ENCODE measurements around the gene PHKG1. TPM values are rescaled to one million over a fixed set of nuclear protein-coding genes. Genes with fewer than 3 reads are reported as not detected.
"Not testable (repeated sequence)": the region's sequence is repeated elsewhere in the genome, so short reads cannot be mapped to it uniquely, and the experiment has no call there.

The PHKG1 gene
- total RNA-seq, 1 experiment from 2014 or later, result 0.22 TPM

DNA sequence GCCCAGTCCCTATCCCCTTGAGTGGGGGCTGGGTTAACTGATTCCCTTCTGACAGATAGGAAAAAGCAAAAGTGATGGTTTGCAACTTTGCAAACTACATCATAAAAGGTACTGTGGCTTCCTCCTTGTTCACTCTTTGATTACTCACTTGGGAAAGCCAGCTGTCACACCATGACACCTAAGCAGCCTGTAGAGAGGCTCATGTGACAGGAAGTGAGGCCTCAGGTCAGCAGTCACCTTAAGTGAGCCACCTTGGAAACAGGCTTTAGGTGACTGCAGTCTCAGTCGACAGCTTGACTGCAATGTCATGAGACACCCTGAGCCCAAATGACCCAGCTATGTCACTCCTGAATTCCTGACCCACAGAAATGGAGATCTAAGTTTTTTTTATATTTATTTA is 17.9 kb upstream of the PHKG1 start:
- Histone ChIP-seq H3K36me3 (ENCODE audit: insufficient read depth, low read length) (no peaks in the 10 kb centered on the region), H3K4me2 (ENCODE audit: low read depth, low read length, poor library complexity, severe bottlenecking) (no peak overlapping the region), H3K4me3 (ENCODE audit: low read length) (no peak overlapping the region), H3K9ac (ENCODE audit: low read length) (no peak overlapping the region), H3K27me3 (ENCODE audit: low read length) (no peaks in the 10 kb centered on the region), H3K9me3 (ENCODE audit: low read length) (no peaks in the 10 kb centered on the region), H2AFZ (ENCODE audit: low read length) (no peak overlapping the region), H3K79me2 (ENCODE audit: low read length) (peaks cover 7% of the 10 kb centered on the region), H3K9me2 (replicated peaks; ENCODE audit: insufficient read depth, low read length) (no peaks in the 10 kb centered on the region; the same call in 1 of the 2 replicates), H3K27ac (ENCODE audit: low read length) (no peak overlapping the region), H4K20me1 (ENCODE audit: insufficient read depth, low read depth, low read length) (no peaks in the 10 kb centered on the region), H3K4me1 (ENCODE audit: low read length) (peaks cover 5% of the 10 kb centered on the region)
- DNase-seq, result no peak

DNA sequence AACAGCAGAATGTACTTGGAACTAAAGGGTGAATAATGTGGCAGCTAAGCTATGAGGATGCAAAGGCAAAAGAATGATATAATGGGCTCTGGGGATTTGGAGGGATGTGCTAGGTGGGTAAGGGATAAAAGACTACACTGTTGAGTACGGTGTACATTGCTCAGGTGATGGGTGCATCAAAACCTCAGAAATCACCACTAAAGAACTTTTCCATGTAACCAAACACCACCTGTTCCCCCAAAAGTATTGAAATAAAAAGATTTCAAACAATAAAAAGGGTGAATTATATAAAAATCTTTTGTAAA is 15.2 kb upstream of the PHKG1 start:
- H3K4me2 ChIP-seq (ENCODE audit: low read depth, low read length, poor library complexity, severe bottlenecking), result no peak overlapping the region
- H3K27me3 ChIP-seq (ENCODE audit: low read length), result no peaks in the 10 kb centered on the region
- peaks cover 29% of the 10 kb centered on the region for H3K79me2 ChIP-seq (ENCODE audit: low read length)
- peaks cover 13% of the 10 kb centered on the region for H3K36me3 ChIP-seq (ENCODE audit: insufficient read depth, low read length)
- H3K4me1 ChIP-seq (ENCODE audit: low read length), result peaks cover 14% of the 10 kb centered on the region
- H3K4me3 ChIP-seq (ENCODE audit: low read length), result no peak overlapping the region
- no peaks in the 10 kb centered on the region for H3K9me3 ChIP-seq (ENCODE audit: low read length)
- H2AFZ ChIP-seq (ENCODE audit: low read length), result no peak overlapping the region; the same call in 1 of the 2 replicates
- peaks cover 21% of the 10 kb centered on the region; the same call in 1 of the 2 replicates for H4K20me1 ChIP-seq (ENCODE audit: insufficient read depth, low read depth, low read length)
- no peak overlapping the region for H3K9ac ChIP-seq (ENCODE audit: low read length)
- H3K9me2 ChIP-seq (replicated peaks; ENCODE audit: insufficient read depth, low read length), result no peaks in the 10 kb centered on the region; the same call in 1 of the 2 replicates
- no peak for DNase-seq
- no peak overlapping the region for H3K27ac ChIP-seq (ENCODE audit: low read length)

DNA sequence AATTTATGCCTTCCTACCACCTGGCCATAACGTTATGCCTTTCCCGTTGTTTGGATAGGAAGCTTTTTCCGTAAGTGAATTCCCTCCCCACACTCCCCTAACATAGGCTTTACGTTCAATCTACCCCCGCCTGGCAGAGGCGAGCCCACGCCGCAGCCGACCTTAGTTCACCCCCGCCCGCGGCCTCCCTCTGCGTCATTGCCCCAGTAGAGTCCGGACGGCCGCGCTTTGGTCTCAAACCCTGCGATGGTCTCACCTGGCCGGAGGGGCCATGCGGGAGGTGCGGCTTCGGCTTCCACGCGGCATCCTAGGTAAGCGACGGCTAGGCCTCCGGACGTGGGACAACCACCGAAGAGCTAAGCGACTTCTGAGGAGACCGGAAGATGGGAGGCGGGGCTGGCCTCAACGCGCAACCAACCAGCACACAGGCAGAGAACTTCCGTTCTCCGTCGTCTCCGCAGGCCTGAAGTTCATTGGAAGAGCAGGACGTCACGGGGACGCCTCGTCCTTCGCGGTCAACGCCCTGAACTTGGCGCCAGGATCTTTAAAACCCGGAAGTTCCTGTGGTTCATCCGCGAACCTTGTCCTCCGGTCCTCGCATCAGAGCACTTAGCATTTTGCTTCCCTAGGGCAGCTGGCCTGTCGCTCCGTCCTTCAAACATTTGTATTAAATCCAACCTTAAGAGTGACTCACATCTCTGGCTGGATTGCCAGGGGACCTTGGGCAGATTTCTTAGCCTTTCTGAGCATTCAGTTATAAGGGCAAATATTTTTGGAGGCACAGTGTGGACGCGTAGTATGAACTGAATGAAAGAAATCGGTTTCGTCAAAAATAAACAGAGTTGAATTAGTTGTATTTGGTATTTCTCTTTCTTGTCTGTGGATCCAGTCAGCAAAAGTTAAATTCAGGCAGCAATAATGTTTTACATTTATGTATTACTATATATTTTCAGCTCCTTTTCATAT is 13.6 kb upstream of the PHKG1 start, which contains the start of gene CHCHD2:
TSS of gene CHCHD2 (minus strand) at position 369 of the 966 bp plus-strand sequence. CDS start at position 306, 63 bp downstream.
- H3K9ac ChIP-seq (ENCODE audit: low read length), result peak within 1 kb of the TSS; percentile 85
- H3K9me2 ChIP-seq (replicated peaks; ENCODE audit: insufficient read depth, low read length), result no peaks in the 10 kb centered on the region; the same call in 1 of the 2 replicates
- H3K36me3 ChIP-seq (ENCODE audit: insufficient read depth, low read length), result peaks cover 25% of the 10 kb centered on the region
- H3K79me2 ChIP-seq (ENCODE audit: low read length), result peaks cover 29% of the 10 kb centered on the region
- peak within 1 kb of the TSS; percentile 84 for H3K4me3 ChIP-seq (ENCODE audit: low read length)
- H4K20me1 ChIP-seq (ENCODE audit: insufficient read depth, low read depth, low read length), result peaks cover 21% of the 10 kb centered on the region; the same call in 1 of the 2 replicates
- H3K27ac ChIP-seq (ENCODE audit: low read length), result peak within 1 kb of the TSS; percentile 50
- no peak within 1 kb of the TSS for H2AFZ ChIP-seq (ENCODE audit: low read length)
- H3K4me1 ChIP-seq (ENCODE audit: low read length), result peaks cover 14% of the 10 kb centered on the region
- H3K9me3 ChIP-seq (ENCODE audit: low read length), result no peaks in the 10 kb centered on the region
- DNase-seq, result peak; percentile 99
- peak within 1 kb of the TSS; percentile 75 for H3K4me2 ChIP-seq (ENCODE audit: low read depth, low read length, poor library complexity, severe bottlenecking)
- no peaks in the 10 kb centered on the region for H3K27me3 ChIP-seq (ENCODE audit: low read length)

DNA sequence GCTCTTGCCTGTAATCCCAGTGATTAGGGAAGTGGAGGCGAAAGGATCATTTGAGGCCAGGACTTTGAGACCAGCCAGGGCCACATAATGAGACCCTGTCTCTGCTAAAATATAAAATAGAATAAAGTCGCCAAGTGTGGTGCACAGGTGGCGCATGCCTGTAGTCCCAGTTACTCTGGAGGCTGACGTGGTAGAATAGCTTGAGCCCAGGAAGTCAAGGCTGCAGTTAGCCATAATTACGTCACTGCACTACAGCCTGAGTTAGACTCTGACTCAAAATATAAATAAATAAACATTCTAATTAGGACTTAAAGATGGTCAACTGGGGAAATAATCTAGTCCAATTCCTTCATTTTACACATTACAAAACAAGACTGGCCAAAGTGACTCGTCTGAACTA is 12.8 kb upstream of the PHKG1 start:
- H3K27ac ChIP-seq (ENCODE audit: low read length), result peak overlapping the region; percentile 50
- peaks cover 21% of the 10 kb centered on the region; the same call in 1 of the 2 replicates for H4K20me1 ChIP-seq (ENCODE audit: insufficient read depth, low read depth, low read length)
- H3K9ac ChIP-seq (ENCODE audit: low read length), result peak overlapping the region; percentile 85
- peak; percentile 70 for DNase-seq
- H3K9me2 ChIP-seq (replicated peaks; ENCODE audit: insufficient read depth, low read length), result no peaks in the 10 kb centered on the region; the same call in 1 of the 2 replicates
- H3K36me3 ChIP-seq (ENCODE audit: insufficient read depth, low read length), result peaks cover 30% of the 10 kb centered on the region
- H3K4me1 ChIP-seq (ENCODE audit: low read length), result peaks cover 14% of the 10 kb centered on the region
- H3K9me3 ChIP-seq (ENCODE audit: low read length), result no peaks in the 10 kb centered on the region
- H3K4me3 ChIP-seq (ENCODE audit: low read length), result peak overlapping the region; percentile 84
- no peaks in the 10 kb centered on the region for H3K27me3 ChIP-seq (ENCODE audit: low read length)
- H3K79me2 ChIP-seq (ENCODE audit: low read length), result peaks cover 29% of the 10 kb centered on the region
- H2AFZ ChIP-seq (ENCODE audit: low read length), result no peak overlapping the region
- peak overlapping the region; percentile 75 for H3K4me2 ChIP-seq (ENCODE audit: low read depth, low read length, poor library complexity, severe bottlenecking)

DNA sequence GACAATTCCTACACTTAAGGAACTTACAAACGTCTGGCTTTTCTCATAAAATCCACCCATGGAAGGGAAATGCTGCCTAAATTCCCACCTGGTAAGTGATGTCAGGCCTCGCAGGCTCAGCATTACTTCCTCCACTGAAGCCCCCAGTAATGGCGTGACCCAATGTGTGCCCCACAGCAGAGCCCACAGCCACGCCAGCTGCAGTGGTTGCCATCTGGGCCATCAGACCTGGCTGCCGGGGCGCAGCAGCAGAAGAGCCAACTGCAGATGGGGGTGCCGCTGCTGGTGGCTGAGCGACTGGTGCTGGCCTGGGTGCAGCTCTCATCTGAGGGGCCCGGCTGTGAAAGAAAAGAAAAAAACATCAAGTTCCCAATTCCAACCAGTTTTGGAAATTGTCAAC is 11.4 kb upstream of the PHKG1 start:
- H3K9me3 ChIP-seq (ENCODE audit: low read length); H2AFZ ChIP-seq (ENCODE audit: low read length); H3K4me2 ChIP-seq (ENCODE audit: low read depth, low read length, poor library complexity, severe bottlenecking); H3K27me3 ChIP-seq (ENCODE audit: low read length); H3K27ac ChIP-seq (ENCODE audit: low read length); DNase-seq; H3K4me3 ChIP-seq (ENCODE audit: low read length); H3K9ac ChIP-seq (ENCODE audit: low read length); H3K9me2 ChIP-seq (replicated peaks; ENCODE audit: insufficient read depth, low read length): not testable (repeated sequence)
- Histone ChIP-seq H3K79me2 (ENCODE audit: low read length) (peaks cover 29% of the 10 kb centered on the region), H3K36me3 (ENCODE audit: insufficient read depth, low read length) (peaks cover 37% of the 10 kb centered on the region), H3K4me1 (ENCODE audit: low read length) (peaks cover 14% of the 10 kb centered on the region), H4K20me1 (ENCODE audit: insufficient read depth, low read depth, low read length) (peaks cover 21% of the 10 kb centered on the region; the same call in 1 of the 2 replicates)

DNA sequence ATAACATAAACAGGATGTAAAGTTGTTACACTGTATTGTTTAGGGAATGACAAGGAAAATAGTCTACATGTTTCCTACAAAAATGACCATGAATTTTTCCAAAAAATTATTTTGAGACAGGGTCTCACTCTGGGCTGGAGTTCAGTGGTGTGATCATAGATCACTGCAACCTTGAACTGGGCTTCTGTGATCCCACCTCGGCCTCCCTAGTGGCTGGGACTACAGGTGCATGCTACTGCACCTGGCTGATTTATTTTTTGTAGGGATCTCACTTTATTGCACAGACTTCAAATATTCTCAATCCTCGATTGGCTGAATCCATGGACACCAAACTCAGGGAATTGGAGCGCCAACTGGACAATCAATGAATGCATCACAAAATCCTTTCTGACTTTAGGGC is 6.9 kb upstream of the PHKG1 start:
- H3K36me3 ChIP-seq (ENCODE audit: insufficient read depth, low read length), result peaks cover 37% of the 10 kb centered on the region
- H3K4me1 ChIP-seq (ENCODE audit: low read length), result peaks cover 1% of the 10 kb centered on the region; the same call in 1 of the 2 replicates
- H3K79me2 ChIP-seq (ENCODE audit: low read length), result peaks cover 13% of the 10 kb centered on the region
- H3K4me2 ChIP-seq (ENCODE audit: low read depth, low read length, poor library complexity, severe bottlenecking), result no peak overlapping the region
- no peak overlapping the region for H3K9ac ChIP-seq (ENCODE audit: low read length)
- no peak for DNase-seq
- H2AFZ ChIP-seq (ENCODE audit: low read length), result no peak overlapping the region
- H3K9me3 ChIP-seq (ENCODE audit: low read length), result no peaks in the 10 kb centered on the region
- H3K27ac ChIP-seq (ENCODE audit: low read length), result no peak overlapping the region
- no peaks in the 10 kb centered on the region for H3K9me2 ChIP-seq (replicated peaks; ENCODE audit: insufficient read depth, low read length)
- no peak overlapping the region for H3K4me3 ChIP-seq (ENCODE audit: low read length)
- H4K20me1 ChIP-seq (ENCODE audit: insufficient read depth, low read depth, low read length), result peaks cover 13% of the 10 kb centered on the region; the same call in 1 of the 2 replicates
- no peaks in the 10 kb centered on the region for H3K27me3 ChIP-seq (ENCODE audit: low read length)

DNA sequence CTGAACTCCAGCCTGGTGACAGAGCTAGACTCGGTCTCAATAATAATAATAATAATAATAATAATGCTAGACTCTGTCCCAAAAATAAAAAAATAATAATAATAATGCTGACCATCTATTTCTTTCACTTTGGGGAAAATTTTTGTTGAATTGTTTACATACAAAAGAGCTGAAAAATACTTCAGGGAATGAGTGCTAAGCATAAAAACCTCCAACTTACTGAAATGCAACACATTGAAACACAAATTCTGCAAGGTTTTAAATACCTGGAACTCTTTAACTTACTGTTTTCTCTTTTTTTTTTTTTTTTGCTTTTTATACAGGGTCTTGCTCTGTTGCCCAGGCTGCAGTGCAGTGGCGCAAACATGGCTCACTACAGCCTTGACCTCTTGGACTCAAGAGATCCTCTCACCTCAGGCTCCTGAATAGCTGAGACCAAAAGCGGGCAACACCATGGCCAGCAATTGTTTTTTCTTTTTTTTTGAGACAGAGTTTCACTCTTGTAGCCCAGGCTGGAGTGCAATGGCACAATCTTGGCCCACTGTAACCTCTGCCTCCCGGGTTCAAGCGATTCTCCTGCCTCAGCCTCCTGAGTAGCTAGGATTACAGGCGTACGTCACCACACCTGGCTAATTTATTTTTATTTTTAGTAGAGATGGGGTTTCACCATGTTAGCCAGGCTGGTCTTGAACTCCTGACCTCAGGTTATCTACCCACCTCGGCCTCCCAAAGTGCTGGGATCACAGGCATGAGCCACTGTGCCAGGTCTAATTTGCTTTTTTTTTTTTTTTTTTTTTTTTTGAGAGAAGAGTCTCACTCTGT is 5.6 kb upstream of the PHKG1 start:
- H3K4me2 ChIP-seq (ENCODE audit: low read depth, low read length, poor library complexity, severe bottlenecking); H3K9me3 ChIP-seq (ENCODE audit: low read length); H2AFZ ChIP-seq (ENCODE audit: low read length): not testable (repeated sequence)

DNA sequence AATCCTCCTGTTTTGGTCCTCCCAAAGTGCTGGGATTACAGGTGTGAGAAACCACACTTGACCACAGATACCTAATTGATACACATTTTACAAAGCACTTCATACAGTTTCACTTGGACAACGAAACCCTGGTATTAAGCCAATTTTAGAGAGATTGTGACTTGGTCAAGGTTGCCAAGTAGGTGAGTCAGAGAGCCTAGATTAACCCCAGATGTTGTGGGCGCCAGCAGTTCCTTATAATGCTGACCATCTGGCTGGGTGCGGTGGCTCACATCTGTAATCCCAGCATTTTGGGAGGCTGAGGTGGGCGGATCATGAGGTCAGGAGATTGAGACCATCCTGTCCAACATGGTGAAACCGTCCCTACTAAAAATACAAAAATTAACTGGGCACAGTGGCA is 4.9 kb upstream of the PHKG1 start:
- no peaks in the 10 kb centered on the region for H3K79me2 ChIP-seq (ENCODE audit: low read length)
- H3K4me3 ChIP-seq (ENCODE audit: low read length), result no peak overlapping the region
- H3K9me3 ChIP-seq (ENCODE audit: low read length), result no peaks in the 10 kb centered on the region
- H2AFZ ChIP-seq (ENCODE audit: low read length), result no peak overlapping the region
- H3K4me1 ChIP-seq (ENCODE audit: low read length), result no peaks in the 10 kb centered on the region
- H3K36me3 ChIP-seq (ENCODE audit: insufficient read depth, low read length), result peaks cover 22% of the 10 kb centered on the region; the same call in 1 of the 2 replicates
- H3K9me2 ChIP-seq (replicated peaks; ENCODE audit: insufficient read depth, low read length), result no peaks in the 10 kb centered on the region
- no peak overlapping the region for H3K27ac ChIP-seq (ENCODE audit: low read length)
- no peak overlapping the region for H3K9ac ChIP-seq (ENCODE audit: low read length)
- no peak overlapping the region for H3K4me2 ChIP-seq (ENCODE audit: low read depth, low read length, poor library complexity, severe bottlenecking)
- no peak for DNase-seq
- H4K20me1 ChIP-seq (ENCODE audit: insufficient read depth, low read depth, low read length), result no peaks in the 10 kb centered on the region
- no peaks in the 10 kb centered on the region for H3K27me3 ChIP-seq (ENCODE audit: low read length)

More for the DNA sequence above, 5.6 kb upstream of the PHKG1 start:
- not testable (repeated sequence) for H4K20me1 ChIP-seq (ENCODE audit: insufficient read depth, low read depth, low read length); H3K4me1 ChIP-seq (ENCODE audit: low read length); H3K4me3 ChIP-seq (ENCODE audit: low read length); H3K79me2 ChIP-seq (ENCODE audit: low read length); H3K27me3 ChIP-seq (ENCODE audit: low read length); H3K9ac ChIP-seq (ENCODE audit: low read length); H3K9me2 ChIP-seq (replicated peaks; ENCODE audit: insufficient read depth, low read length); DNase-seq; H3K27ac ChIP-seq (ENCODE audit: low read length)
- H3K36me3 ChIP-seq (ENCODE audit: insufficient read depth, low read length), result peaks cover 27% of the 10 kb centered on the region

Measured in Karpas-422 (cell line).